ENCODE results near the gene MORC1.

The MORC1 gene

DNA sequence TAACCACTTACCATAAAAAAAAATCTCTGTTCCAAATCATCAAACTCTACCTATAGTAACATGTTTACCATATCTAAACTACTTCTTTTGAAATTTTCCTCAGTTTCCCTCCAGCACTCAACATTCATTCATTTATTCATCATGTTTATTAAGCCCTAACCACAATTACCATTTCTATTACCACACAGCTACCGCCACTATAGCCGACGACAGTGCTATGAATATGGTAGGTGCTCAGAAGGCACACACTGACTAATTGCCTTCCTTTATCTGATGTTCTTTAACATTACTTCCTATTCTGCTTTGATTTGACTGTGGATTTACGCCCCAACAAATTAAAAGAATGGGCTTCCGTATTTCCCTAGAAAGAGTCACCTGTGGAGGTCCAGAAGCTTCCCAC is 208.1 kb downstream of the MORC1 start:
- TF ChIP-seq, protein P1, sequence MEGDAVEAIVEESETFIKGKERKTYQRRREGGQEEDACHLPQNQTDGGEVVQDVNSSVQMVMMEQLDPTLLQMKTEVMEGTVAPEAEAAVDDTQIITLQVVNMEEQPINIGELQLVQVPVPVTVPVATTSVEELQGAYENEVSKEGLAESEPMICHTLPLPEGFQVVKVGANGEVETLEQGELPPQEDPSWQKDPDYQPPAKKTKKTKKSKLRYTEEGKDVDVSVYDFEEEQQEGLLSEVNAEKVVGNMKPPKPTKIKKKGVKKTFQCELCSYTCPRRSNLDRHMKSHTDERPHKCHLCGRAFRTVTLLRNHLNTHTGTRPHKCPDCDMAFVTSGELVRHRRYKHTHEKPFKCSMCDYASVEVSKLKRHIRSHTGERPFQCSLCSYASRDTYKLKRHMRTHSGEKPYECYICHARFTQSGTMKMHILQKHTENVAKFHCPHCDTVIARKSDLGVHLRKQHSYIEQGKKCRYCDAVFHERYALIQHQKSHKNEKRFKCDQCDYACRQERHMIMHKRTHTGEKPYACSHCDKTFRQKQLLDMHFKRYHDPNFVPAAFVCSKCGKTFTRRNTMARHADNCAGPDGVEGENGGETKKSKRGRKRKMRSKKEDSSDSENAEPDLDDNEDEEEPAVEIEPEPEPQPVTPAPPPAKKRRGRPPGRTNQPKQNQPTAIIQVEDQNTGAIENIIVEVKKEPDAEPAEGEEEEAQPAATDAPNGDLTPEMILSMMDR (IDR thresholded peaks at IDR 0.05; ENCODE audit: control insufficient read depth, insufficient read depth, low read depth, low read length, missing control alignments) = no peak
- no peak overlapping the region for H3K4me3 ChIP-seq (ENCODE audit: control insufficient read depth, low read depth, low read length)
- DNase-seq (ENCODE audit: low read depth) = no peak
